ENCODE results near the gene DLG1.

GRCh38 chr3:197309528-197310361, 11.3 kb upstream of the DLG1 start:
- TF ChIP-seq CTCF (IDR thresholded peaks at IDR 0.05), result no peak
- no peak for TF ChIP-seq EZH2 (IDR thresholded peaks at IDR 0.05)
- no peak for TF ChIP-seq EZH2phosphoT487 (IDR thresholded peaks at IDR 0.05)

Measured in neural progenitor cell (in vitro differentiated cells).